GM13976 (cell line): ENCODE results near the gene EHD1.

Source experiments
- DNase-seq: peaks from one replicate; pipeline ENCODE4 v3.0.0; 2012; ENCODE audit warnings: low spot score
- in situ Hi-C: fragments of 300-500 bp; cut with MboI; formaldehyde crosslinking; loops from one replicate; pipeline ENCODE4 v1.12.0; 2022; ENCODE audit warnings: low sequenced_read_pairs, mixed read lengths, inconsistent platforms; ENCODE audit not compliant: unreplicated experiment
- TF ChIP-seq, protein P1 (sequence below): IDR thresholded peaks from 2 replicates; pipeline ENCODE4 v1.5.1; 2012; ENCODE audit warnings: borderline replicate concordance, mild to moderate bottlenecking; ENCODE audit not compliant: insufficient read depth; ENCODE audit errors: extremely low read depth, missing control alignments, control extremely low read depth

The EHD1 gene

DNA sequence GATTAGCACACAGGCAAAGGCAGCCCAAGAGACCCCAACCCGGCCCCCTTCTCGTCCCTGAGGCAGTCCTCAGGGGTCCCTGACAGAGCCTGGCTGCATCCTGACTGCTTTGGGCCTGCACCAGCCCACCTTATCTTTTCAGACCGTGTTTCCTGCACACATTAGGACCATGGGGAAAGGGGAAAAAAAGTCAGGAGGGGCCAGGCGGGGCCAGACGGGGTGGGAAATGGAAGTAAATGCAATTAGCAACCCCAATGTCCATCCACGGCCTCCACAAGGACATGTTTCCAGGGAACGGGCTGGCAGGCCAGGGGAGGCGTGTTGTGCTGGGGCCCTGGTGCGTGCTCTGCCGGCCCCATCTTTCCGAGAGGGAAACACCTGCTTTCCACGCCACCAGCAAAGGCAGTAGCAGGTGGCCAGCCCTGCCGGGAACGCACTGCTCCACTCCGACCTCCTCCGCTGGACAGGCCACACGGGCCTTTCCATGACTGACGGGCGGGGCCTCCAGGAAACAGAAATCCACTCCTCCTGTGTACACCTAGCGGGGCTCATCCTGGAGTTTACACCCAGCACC is 7.4 kb downstream of the EHD1 start:
- no peak for DNase-seq
- TF ChIP-seq, protein P1, sequence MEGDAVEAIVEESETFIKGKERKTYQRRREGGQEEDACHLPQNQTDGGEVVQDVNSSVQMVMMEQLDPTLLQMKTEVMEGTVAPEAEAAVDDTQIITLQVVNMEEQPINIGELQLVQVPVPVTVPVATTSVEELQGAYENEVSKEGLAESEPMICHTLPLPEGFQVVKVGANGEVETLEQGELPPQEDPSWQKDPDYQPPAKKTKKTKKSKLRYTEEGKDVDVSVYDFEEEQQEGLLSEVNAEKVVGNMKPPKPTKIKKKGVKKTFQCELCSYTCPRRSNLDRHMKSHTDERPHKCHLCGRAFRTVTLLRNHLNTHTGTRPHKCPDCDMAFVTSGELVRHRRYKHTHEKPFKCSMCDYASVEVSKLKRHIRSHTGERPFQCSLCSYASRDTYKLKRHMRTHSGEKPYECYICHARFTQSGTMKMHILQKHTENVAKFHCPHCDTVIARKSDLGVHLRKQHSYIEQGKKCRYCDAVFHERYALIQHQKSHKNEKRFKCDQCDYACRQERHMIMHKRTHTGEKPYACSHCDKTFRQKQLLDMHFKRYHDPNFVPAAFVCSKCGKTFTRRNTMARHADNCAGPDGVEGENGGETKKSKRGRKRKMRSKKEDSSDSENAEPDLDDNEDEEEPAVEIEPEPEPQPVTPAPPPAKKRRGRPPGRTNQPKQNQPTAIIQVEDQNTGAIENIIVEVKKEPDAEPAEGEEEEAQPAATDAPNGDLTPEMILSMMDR = no peak
- in situ Hi-C loops = no loop called here

DNA sequence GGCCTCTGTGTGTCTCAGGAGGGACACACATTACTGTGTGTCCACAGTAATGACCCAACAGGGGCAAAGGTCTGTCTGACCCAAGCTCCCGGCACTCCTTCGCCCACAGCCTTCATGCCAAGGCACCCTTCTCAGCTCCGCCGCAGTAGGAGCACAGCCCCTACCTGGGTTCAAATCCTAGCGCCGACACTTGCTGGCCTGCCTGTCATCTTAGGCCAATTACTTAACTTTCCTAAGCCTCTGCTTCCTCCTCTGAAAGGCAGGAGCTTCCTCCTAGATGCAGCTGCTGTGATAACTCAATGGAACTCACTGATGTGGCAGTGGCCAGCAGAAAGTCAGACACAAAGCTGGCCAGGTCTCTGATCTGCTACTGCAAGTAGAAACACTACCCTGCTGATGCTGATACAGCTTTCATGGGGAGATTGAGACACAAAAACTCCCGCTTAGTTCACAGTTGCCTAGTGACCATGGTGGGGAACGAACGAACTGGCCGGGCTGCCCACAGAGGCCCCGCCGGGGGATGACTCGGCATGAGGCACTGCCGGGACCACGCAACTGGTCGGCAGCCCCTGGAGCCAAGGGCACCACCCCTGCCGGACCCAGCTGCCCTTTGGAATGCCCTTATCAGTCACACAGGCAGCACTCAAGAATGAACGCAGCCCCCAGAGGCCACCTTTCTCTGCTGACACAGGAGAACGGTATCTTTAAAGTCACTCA is 8.1 kb downstream of the EHD1 start:
- peak; percentile 49 for DNase-seq

DNA sequence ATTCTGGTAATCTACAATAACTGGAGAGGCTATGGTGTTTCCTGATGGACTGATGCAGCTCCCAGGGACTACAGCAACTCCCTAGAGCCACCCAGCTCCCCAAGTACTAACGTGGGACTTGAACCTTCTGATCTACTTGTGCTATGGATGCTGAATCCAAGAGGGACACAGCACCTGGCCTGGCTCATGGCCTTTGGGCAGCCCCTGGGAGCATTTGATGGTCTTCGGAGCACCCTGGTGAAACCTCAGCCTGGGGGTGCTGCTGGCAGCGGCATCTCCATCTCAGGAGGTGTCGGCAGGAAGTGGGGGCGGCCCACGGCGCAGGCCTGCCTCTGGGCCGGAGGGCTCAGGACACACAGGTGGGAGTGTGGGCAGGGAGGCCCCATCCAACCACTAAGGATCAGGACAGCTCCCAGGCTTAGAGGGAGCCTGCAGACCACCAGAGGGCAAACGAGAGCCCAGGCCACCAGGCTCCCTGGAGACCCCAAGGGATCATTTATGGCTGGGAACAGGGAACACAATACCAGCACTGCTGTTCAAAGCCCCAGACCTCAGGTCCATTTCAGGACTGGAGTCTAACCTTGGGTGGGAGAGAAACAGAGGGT is 8.7 kb downstream of the EHD1 start:
- TF ChIP-seq, protein P1 = peak; percentile 39
- DNase-seq = no peak
- in situ Hi-C loops = no loop called here

More for the DNA sequence above, 8.1 kb downstream of the EHD1 start:
- TF ChIP-seq, protein P1 = no peak
- in situ Hi-C loops = no loop called here

DNA sequence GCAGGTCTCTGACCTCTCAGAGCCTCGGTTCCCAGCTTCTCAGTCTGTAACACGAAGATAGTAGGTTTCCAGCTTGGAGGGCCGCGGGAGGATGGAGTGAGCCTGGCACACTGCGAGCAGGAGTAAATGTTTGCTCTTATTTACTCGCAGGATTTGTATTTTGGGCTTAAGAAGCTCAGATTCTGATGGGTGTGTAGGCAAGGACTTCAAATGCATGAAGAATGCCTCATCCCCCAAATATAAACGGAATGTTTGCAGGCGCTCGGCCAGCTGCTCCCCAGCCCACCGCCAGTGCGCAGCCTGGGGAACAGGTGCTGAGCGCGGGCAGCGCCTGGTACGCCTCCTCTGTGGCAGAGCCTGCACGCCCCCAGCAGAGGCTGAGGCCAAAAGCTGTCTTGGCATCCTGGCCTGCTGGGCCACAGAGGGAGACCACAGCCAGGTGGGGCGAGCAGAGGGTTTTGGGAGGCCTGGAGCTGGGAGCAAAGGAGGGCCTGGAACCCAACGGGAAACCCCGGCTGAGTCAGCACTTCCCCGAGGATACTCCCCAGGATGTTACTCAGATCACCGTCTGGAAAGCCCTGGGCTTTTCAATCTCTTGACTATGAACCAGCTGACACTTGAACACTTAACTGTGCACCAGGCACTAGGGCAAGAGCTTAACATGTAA is 9.4 kb downstream of the EHD1 start:
- TF ChIP-seq, protein P1 = no peak
- peak; percentile 43 for DNase-seq
- in situ Hi-C loops = no loop called here

DNA sequence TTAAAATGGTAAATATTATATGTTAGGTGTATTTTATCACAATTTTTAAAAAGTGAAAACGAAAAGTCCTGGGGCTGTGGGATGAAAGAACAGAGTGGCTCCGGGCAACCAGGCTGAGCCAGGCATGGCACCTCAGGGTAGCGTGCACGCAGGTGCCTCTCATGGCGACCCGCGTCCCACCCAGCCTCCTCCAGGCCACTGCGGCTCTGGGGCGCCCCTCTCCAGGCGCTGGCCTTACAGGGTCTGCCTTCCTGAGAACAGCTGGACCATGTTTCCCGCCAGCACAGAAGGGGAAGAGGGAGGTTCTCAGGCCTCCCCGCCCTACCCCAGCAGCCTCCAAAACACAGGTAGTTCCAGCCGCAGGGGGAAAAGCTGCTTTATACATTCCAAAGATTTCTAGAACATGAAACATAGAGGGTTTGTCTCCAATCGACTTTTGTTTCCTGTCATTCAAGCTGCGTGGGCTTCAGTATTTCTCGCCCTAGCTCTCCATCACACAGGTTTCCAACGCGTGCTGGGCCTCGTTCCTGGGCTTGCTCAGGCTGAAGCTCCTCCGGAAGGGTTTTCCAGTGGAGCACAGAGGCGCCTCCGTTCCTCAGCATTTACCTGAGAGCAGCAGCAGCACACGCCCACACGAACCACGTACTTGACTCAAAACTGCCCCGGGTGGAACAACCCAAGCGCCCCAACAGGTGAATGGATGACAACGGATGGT is 10.5 kb downstream of the EHD1 start:
- in situ Hi-C loops = no loop called here
- no peak for DNase-seq
- TF ChIP-seq, protein P1 = no peak

DNA sequence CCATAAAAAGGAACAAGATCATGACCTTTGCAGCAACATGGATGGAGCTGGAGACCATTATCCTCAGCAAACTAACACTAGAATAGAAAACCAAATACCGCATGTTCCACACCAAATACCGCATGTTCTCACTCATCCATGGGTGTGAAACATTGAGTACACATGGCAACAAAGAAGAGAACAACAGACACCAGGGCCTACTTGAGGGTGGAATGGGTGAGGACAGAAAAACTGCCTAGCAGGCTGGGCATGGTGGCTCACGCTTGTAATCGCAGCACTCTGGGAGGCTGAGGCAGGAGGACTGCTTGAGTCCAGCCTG is 12.3 kb downstream of the EHD1 start:
- in situ Hi-C loops = no loop called here

More for the DNA sequence above, 12.3 kb downstream of the EHD1 start:
- no peak for DNase-seq
- TF ChIP-seq, protein P1 = no peak
